CD4-positive, alpha-beta T cell treated with Interleukin-15 for 4 hours (primary cell): Measurements from ENCODE around the gene GPD2.

Experiments
- DNase-seq: peaks from one replicate; pipeline ENCODE4 v3.0.0-alpha.2; 2020; ENCODE audit warnings: low spot score

The GPD2 gene

GRCh38 chr2:156436497-156437085 is 412 bp downstream of the GPD2 start:
- peak; percentile 11 for DNase-seq

GRCh38 chr2:156437272-156437930 is 1.2 kb downstream of the GPD2 start:
- DNase-seq, result no peak

GRCh38 chr2:156437931-156438410 is 1.8 kb downstream of the GPD2 start:
- DNase-seq, result no peak

GRCh38 chr2:156443089-156443488 is 6.9 kb downstream of the GPD2 start:
- no peak for DNase-seq

GRCh38 chr2:156445296-156446220 is 9.4 kb downstream of the GPD2 start:
- no peak for DNase-seq

- no peak for DNase-seq
Measured at GRCh38 chr2:156447761-156448160, 11.6 kb downstream of the GPD2 start.

- DNase-seq, result no peak
Measured at GRCh38 chr2:156448766-156449165, 12.6 kb downstream of the GPD2 start.

- no peak for DNase-seq
Measured at GRCh38 chr2:156452971-156453370, 16.8 kb downstream of the GPD2 start.

GRCh38 chr2:156455361-156455975 is 19.3 kb downstream of the GPD2 start:
- no peak for DNase-seq

- DNase-seq, result no peak
Measured at GRCh38 chr2:156456616-156457015, 20.4 kb downstream of the GPD2 start.

GRCh38 chr2:156457523-156458517 is 21.6 kb downstream of the GPD2 start:
- DNase-seq, result no peak

GRCh38 chr2:156459720-156460119 is 23.5 kb downstream of the GPD2 start:
- no peak for DNase-seq

GRCh38 chr2:156464106-156464505 is 27.9 kb downstream of the GPD2 start:
- no peak for DNase-seq

GRCh38 chr2:156465573-156465972 is 29.4 kb downstream of the GPD2 start:
- DNase-seq, result no peak

- no peak for DNase-seq
Measured at GRCh38 chr2:156466739-156467405, 30.7 kb downstream of the GPD2 start.

- no peak for DNase-seq
Measured at GRCh38 chr2:156470975-156471583, 34.9 kb downstream of the GPD2 start.

GRCh38 chr2:156471762-156472161 is 35.6 kb downstream of the GPD2 start:
- no peak for DNase-seq

- DNase-seq, result peak; percentile 43
Measured at GRCh38 chr2:156472686-156473085, 36.5 kb downstream of the GPD2 start.

- DNase-seq, result no peak
Measured at GRCh38 chr2:156473445-156473844, 37.3 kb downstream of the GPD2 start.

GRCh38 chr2:156474401-156474800 is 38.2 kb downstream of the GPD2 start:
- no peak for DNase-seq
